CD1c-positive myeloid dendritic cell (primary cell): ENCODE measurements around the gene WSB2.
A peak's percentile ranks its signal among the peaks of the same experiment; 100 is the strongest.

ENCODE experiments used
- DNase-seq: peaks from one replicate; pipeline ENCODE4 v3.0.0-alpha.2; 2016; ENCODE audit errors: extremely low spot score

WSB2 gene

DNA sequence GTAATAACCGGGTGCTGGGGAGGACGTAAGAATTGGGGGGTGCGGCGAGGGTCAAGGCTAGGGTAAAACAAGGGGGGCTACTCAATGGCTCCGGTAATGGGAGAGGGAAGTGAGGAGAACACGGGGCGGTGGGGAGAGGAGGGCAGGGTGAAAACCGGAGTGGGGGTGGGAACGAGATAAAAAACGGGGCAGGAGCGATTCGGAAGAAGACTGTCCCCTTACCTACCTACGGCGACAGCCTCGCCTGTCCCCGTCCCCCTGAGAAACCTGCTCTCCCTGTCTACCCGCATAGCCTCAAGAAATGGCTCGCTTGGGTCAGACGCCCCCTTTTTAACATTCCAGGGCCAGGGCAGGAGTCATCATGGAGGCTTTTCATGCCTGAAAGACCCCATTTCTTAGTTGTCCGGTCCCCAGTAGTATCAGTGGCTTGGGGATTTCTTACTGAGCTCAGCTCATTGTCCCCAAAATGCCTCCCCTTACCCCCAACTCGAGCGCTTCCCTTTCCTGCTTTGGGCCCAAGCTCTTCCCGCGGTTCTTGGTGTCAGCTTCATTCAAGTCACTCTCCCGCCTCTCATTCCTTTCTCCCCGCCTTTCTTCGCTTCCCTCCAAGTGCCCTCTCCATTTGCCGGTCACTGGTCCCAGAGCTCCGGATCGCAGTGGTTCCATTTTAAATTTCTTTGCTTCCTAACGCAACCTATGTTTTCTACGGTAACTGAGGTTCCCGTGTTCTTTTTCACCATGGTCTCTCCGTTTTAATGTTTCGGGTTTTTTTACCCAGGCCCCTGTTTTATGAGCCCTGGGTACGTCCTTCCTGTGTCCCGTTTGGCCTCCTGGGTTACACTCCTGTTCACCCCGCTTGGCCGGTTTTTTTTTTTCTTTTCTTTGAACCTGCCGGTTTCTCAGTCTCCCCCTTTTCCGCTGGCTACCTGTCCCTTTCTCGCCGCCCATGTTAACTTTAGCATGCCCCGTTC is 1.2 kb upstream of the WSB2 start:
- DNase-seq, result peak; percentile 43

- DNase-seq, result peak; percentile 21
Measured at GRCh38 chr12:118060301-118061010, 523 bp downstream of the WSB2 start.

DNA sequence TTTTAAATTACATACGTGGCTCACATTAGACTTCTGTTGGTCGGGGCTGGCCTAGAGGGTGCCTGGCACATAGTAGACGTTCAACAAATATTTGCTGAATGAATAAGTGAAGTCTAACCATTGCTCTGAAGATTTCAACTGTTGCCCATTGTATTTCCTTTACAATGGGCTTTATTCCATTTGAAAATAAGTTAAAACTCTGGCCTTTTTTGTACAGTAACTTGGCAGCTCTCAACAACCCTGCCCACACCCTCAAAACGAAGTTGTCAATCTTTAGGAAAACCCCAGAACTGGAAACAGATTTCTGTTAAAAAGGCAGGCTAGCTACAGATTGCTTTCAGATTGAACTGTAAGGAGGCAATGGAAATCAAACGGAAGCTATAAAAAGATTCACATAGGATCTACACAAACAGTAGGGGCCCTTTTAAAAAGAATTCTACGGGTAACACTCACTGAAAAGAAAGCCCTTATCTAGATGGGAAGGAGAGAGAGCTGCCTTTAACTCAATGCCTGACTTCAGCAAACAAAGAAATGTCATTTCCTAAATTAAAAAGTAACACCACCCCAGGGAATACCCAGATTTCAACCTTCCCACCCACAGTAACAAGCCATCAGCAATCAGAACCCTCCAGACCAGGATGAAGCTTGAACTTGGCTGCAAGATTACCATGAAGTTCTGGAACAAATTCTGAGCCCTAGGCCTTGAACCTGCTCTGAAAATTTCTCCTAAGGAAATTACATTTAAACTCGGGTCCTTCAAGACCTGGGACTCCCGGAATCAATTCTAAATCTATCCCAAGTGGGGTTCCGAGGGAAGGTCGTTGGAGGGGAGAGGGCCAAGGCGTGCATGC is 1.4 kb downstream of the WSB2 start:
- DNase-seq, result peak; percentile 26

DNA sequence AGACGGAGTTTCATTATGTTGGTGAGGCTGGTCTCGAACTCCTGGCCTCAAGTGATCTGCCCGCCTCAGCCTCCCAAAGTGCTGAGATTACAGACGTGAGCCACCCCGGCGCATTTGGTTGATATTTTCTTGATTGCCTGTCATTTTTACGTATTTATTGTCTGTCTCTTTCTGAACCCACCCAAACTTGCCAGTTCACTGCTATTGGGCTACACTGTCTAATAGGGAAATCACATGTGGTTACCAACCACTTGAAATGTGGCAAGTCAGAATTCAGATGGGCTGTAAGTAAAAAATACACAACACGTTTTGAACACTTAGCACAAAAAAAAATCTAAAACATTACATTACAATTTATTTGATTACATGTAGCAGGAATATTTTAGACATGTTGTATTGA is 2.1 kb downstream of the WSB2 start:
- no peak for DNase-seq

DNA sequence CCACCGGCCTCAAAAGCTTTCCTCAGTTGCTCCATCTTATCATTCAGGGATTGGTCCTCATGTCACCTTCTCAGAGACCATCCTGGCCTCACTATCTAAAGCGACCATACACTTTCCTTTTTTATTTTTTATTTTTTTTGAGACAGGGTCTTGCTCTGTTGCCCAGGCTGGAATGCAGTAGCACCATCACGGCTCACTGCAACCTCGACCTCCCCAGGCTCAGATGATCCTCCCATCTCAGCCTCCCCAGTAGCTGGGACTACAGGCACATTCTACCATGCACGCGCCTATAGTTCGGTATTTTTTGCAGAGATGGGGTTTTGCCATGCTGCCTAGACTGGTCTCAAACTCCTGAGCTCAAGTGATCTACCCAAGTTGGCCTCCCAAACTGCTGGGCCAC is 2.8 kb downstream of the WSB2 start:
- DNase-seq, result no peak

GRCh38 chr12:118055865-118056773 is 4.9 kb downstream of the WSB2 start:
- DNase-seq, result no peak

DNA sequence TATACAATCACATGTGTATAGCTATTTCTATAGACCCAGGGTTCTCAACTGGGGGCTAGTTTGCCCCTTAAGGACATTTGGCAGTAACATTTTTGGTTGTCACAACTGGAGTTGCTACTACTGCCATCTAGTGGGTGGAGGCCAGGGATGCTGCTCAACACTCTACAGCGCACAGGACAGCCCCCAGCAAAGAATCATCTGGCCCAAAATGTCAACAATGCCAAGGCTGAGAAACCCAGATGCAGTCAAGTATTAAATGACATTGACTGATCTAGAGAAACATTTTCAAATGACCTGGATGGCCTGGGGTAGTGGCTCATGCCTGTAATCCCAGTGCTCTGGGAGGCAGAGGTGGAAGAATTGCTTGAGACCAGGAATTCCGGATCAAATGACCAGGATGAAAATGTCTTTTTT is 5.8 kb downstream of the WSB2 start:
- peak; percentile 63 for DNase-seq

DNA sequence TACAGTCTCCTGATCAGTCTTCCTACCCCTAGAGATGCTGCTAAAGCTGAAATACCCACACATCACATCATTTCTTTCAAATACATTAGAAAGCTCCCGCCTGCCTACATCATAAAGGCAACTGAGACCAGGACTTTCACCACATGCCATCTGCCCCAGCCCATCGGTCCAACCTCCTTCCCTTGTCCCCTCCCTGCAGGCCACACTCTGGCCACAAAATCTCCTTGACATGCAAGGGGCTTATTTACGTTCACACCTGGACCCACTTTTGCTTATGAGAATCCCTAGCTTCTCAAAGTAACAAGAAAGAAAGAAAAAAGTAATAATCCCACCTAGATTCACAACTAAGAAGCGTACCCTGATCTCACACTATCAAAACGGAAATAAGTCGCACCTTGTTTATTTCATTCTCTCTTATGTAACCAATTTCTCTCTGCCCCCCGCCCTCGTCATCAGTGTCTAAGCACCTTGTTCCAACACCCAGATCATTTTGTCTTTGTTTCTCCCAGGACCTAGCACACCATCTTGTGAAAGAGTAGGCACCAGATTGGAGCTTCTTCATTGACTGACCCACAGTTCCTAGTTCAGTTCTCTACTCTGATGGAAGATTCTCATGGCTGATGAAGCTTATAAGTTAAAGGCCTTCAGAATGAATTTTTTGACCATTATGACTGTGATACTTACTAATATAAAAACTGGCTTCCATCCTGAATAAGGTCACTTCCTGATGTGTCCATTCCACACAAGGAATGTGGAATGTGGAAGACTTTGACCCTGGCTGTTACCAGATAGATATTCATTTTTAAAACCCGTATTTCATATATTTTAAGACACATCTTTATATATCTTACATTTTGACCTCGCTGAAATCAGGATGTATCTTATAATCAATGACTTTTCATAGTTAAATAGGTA is 7.7 kb downstream of the WSB2 start:
- DNase-seq, result no peak

- peak; percentile 11 for DNase-seq
Measured at GRCh38 chr12:118052324-118053070, 8.5 kb downstream of the WSB2 start.

GRCh38 chr12:118050972-118051910 is 9.7 kb downstream of the WSB2 start:
- DNase-seq, result no peak

DNA sequence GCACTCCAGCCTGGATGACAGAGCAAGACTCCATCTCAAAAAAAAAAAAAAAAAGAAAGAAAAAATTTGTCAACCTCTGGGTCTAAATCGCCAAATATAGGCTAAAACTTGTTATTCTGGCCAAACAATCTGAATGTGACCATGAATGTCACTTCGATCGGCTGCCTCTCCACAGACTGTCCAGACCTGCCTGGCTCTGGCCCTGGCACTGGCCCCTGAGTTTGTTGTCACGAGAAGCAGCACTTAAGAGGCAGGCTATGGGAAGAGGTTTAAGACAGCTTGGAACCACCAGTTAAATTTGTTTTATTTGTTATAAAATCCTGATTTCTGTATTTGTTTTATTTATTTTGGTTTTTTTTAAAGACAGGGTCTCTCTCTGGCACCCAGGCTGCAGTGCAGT is 14.5 kb downstream of the WSB2 start:
- no peak for DNase-seq

GRCh38 chr12:118044577-118044976 is 16.4 kb downstream of the WSB2 start:
- no peak for DNase-seq

DNA sequence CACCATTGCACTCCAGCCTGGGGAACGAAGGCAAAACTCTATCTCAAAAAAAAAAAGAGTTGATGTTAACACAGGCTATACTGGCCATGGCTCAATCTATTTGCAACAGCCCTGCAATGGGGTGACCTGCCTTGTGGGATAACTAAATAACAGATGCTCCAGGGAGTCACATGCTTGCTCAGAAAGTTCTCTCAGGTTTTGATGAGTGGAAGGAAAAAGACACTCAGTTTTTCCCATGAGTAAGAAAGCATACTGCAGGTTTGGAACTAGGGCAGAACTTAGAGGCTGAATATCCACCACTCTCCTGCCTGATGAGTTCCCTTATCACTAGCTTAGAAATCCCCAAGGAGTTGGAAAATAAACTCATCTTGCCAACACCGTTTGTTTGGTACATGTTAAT is 16.9 kb downstream of the WSB2 start:
- no peak for DNase-seq

- no peak for DNase-seq
Measured at GRCh38 chr12:118042091-118042490, 18.9 kb downstream of the WSB2 start.

DNA sequence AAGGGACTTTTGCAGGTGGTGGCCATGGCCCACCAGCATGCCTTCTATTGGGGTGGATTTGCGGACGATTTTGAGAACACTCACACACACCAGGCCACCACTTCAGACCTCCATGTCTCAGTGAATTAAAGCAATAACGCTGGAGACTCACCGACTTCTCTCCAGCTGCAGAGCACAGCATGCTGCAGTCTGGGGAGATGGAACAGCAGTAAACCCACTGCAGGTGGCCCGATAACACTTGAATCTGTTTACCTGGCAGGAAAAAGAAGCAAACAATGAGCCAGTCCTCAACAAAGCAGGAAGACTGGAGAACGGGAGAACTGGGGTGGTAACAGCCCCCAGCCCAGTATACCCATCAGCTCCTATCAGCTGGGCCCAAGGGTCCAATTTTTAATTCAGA is 22.8 kb downstream of the WSB2 start:
- DNase-seq, result no peak

DNA sequence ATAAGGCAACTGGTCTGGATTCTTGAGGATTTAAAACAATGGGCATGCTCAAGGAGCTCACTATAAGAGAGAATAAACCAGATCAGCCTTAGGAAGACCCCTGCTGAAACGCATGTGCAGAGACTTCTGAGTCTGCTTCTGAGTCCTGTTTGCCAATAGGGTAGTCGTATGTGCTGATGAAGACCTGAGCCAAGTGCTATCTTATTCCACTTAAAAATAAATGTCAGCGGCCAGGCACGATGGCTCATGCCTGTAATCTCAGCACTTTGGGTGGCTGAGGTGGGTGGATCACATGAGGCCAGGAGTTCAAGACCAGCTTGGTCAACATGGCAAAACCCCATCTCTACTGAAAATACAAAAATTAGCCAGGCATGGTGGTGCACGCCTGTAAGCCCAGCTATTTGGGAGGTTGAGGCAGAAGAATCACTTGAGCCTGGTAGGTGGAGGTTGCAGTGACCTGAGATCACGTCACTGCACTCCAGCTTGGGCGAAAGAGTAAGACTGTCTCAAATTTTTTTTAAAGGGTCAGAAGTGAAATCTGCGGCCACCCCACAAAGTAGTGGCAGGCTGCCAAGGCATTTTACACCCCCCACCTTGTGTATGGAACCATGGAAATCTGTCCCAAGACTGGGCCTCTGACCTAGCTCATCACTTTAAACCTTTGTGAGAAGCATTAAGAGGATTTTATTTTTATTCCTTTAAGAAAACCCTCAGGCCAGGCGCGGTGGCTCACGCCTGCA is 24.1 kb downstream of the WSB2 start:
- no peak for DNase-seq
